ENCODE results near the gene METAP1. TPM values are rescaled to one million over a fixed set of nuclear protein-coding genes. Genes with fewer than 3 reads are reported as not detected.

METAP1 gene
- polyA plus RNA-seq, 3 donors: 15.9 to 21.7 (median 20.6) TPM

Small RNA genes within 50 kb of the gene (small RNA-seq; reads per million reads assigned to genes)
- gene MIR3684 (ENCODE audit: insufficient read length, low read depth): not detected
- not detected for gene RNU7-149P (ENCODE audit: insufficient read length, low read depth)

Other genes starting within 250 kb of the METAP1 start
- gene EIF4E, start 66.6 kb upstream of the METAP1 start, polyA plus RNA-seq: 10 to 100 TPM; 25.0 to 50.8 (median 48.6) TPM
- 10 to 100 TPM; 31.7 to 93.5 (median 79.3) TPM for gene ADH5, start 93.1 kb downstream of the METAP1 start, polyA plus RNA-seq
- not detected for gene ADH4, start 148.6 kb downstream of the METAP1 start, polyA plus RNA-seq
- gene ADH6, start 223.5 kb downstream of the METAP1 start, polyA plus RNA-seq: not detected

Measured in CD14-positive monocyte (primary cell).